HL-60 (cell line): Measurements from ENCODE around the gene STPG2.

Source experiments
- DNase-seq, 2 experiments: peaks; one replicate each; pipeline ENCODE4 v3.0.0-alpha.2; 2010 to 2020; ENCODE audit warnings: low read depth in 1 of 2, low spot score in 1 of 2
- H3K27ac ChIP-seq: fragments of 250-450 bp; sonication (Bioruptor Pico); replicated peaks from 2 replicates; pipeline ENCODE4 v1.5.1; 2020; ENCODE audit warnings: mild to moderate bottlenecking, moderate library complexity
- H3K27me3 ChIP-seq: fragments of 250-450 bp; sonication (Bioruptor Pico); 2 replicates; pipeline ENCODE4 v1.5.1; 2021; ENCODE audit warnings: mild to moderate bottlenecking, moderate library complexity; ENCODE audit not compliant: insufficient read depth, poor library complexity, severe bottlenecking
- H3K4me3 ChIP-seq: replicated peaks from 2 replicates; pipeline ENCODE4 v1.5.1; 2011; ENCODE audit warnings: mild to moderate bottlenecking, control low read depth, low read length; ENCODE audit not compliant: insufficient read depth
- CTCF ChIP-seq: IDR thresholded peaks from one replicate; pipeline ENCODE4 v1.5.1; 2011; ENCODE audit warnings: low read length, control low read depth, inconsistent platforms; ENCODE audit not compliant: insufficient read depth
- GABPA ChIP-seq: IDR thresholded peaks from 2 replicates; pipeline ENCODE4 v1.6.1; 2012; ENCODE audit warnings: low read depth
- POLR2AphosphoS5 ChIP-seq: IDR thresholded peaks from 2 replicates; pipeline ENCODE4 v1.6.1; 2012; ENCODE audit warnings: low read depth
- REST ChIP-seq: IDR thresholded peaks from 2 replicates; pipeline ENCODE4 v1.6.1; 2012; ENCODE audit warnings: low read depth; ENCODE audit not compliant: insufficient replicate concordance
- SPI1 ChIP-seq: IDR thresholded peaks from 2 replicates; pipeline ENCODE4 v1.6.1; 2012; ENCODE audit warnings: low read depth, mild to moderate bottlenecking, borderline replicate concordance

STPG2 gene

GRCh38 chr4:97670703-97671269 lies 472.5 kb downstream of the STPG2 start:
- no peak for TF ChIP-seq REST
- TF ChIP-seq GABPA, result no peak
- TF ChIP-seq POLR2AphosphoS5, result no peak
- no peak for TF ChIP-seq SPI1
- no peak for TF ChIP-seq CTCF
- Histone ChIP-seq H3K27ac (no peak overlapping the region), H3K27me3 (no peaks in the 10 kb centered on the region), H3K4me3 (no peak overlapping the region)
- no peak for DNase-seq

- TF ChIP-seq GABPA (no peak), REST (no peak), SPI1 (no peak), POLR2AphosphoS5 (no peak), CTCF (no peak)
- Histone ChIP-seq H3K27me3 (no peaks in the 10 kb centered on the region), H3K4me3 (no peak overlapping the region), H3K27ac (no peak overlapping the region)
- DNase-seq, result no peak
These were observed 477.7 kb downstream of the STPG2 start for GRCh38 chr4:97665553-97665952.

GRCh38 chr4:97664741-97665140 lies 478.5 kb downstream of the STPG2 start:
- TF ChIP-seq REST (no peak), CTCF (no peak), GABPA (no peak), SPI1 (no peak), POLR2AphosphoS5 (no peak)
- Histone ChIP-seq H3K27me3 (no peaks in the 10 kb centered on the region), H3K27ac (no peak overlapping the region), H3K4me3 (no peak overlapping the region)
- DNase-seq, result no peak
